Hematopoietic multipotent progenitor cell (in vitro differentiated cells): ENCODE results near the gene ARID4B. TPM values are rescaled to one million over a fixed set of nuclear protein-coding genes. Genes with fewer than 3 reads are reported as not detected.
"Not testable (repeated sequence)": the region's sequence is repeated elsewhere in the genome, so short reads cannot be mapped to it uniquely, and the experiment has no call there.

Experiments
- DNase-seq, 3 donors: peaks; one replicate each; pipeline ENCODE4 v3.0.0-alpha.2; 2011 to 2015; ENCODE audit warnings: low read depth in 2 of 3, low spot score in 2 of 3
- total RNA-seq: library from RNA; depleted of rRNA; stranded (reverse); fragments of >200 nt; gene quantifications from one replicate; pipeline ENCODE4 v1.2.3, GENCODE V29; 2012

Gene ARID4B, protein sequence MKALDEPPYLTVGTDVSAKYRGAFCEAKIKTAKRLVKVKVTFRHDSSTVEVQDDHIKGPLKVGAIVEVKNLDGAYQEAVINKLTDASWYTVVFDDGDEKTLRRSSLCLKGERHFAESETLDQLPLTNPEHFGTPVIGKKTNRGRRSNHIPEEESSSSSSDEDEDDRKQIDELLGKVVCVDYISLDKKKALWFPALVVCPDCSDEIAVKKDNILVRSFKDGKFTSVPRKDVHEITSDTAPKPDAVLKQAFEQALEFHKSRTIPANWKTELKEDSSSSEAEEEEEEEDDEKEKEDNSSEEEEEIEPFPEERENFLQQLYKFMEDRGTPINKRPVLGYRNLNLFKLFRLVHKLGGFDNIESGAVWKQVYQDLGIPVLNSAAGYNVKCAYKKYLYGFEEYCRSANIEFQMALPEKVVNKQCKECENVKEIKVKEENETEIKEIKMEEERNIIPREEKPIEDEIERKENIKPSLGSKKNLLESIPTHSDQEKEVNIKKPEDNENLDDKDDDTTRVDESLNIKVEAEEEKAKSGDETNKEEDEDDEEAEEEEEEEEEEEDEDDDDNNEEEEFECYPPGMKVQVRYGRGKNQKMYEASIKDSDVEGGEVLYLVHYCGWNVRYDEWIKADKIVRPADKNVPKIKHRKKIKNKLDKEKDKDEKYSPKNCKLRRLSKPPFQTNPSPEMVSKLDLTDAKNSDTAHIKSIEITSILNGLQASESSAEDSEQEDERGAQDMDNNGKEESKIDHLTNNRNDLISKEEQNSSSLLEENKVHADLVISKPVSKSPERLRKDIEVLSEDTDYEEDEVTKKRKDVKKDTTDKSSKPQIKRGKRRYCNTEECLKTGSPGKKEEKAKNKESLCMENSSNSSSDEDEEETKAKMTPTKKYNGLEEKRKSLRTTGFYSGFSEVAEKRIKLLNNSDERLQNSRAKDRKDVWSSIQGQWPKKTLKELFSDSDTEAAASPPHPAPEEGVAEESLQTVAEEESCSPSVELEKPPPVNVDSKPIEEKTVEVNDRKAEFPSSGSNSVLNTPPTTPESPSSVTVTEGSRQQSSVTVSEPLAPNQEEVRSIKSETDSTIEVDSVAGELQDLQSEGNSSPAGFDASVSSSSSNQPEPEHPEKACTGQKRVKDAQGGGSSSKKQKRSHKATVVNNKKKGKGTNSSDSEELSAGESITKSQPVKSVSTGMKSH (N-terminal part only)
- 24.5 TPM for total RNA-seq

DNA sequence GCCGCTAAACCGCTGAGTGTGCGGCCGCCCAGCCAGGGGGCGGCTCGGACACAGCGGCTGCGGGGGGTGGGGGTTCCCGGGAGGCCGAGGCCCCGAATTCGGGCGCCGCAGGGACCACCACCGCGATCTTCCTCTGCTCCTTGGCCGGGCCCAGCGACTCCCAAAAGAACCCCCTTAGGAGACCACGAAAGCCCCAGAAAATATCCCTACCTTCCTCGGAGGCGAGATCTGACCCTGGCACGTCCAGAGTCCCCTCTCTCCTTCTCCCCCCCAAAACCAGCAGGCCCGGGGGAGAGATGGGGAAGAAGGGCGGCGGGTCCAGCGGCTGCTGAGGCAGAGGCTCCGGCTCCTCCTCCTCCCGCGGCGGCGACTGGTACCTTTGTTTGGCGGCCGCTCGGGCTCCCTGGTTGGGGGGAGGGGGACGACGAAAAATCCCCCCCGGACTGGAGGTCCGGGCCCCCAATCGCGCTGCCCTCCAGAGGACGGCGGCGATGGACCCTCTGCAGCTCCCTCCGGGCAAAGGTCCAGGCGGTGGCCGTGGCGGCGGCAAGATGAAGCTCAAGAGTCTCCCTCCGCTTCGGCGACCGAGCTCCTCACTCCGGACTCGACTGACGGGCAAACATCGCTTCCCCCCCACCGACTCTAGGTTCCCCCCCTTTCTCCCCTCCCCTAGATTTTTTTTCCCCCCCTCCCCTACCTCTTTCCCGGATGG lies at the start of gene ARID4B:
Gene ARID4B (minus strand): TSS at position 621 of the 712 bp plus-strand sequence. CDS start 1,260 bp downstream, outside the sequence.
- peak in 1 of 3 donors; percentile 11 for DNase-seq

DNA sequence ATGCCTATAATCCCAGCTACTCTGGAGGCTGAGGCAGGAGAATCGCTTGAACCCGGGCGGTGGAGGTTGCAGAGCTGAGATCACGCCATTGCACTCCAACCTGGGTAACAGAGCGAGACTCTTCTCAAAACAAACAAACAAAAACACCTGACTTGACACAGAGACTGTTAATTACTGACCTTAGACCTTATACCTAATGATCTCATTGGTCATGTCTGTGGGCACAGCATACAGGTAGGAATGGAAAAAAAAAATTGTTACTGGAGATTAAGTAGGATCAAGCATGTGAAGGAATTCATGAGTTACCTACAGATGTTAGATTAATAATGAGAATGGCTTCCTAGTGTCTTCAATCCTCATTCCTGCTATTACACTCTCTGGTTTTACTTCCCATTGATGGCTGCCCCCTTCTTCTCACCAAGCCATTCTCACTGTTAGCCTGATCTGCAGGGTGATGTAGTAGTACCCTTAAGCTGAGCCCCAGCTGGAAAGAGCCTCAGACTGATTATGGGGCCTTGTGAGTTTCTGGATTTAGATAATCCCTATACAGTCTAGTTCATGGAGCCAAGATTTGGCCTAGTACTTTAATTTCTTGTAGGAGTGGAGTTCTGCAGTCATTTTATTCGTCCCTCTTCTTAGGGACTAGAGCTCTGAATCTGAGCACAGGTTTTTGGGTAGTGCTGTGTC lies 48.1 kb upstream of the ARID4B start:
- no peak for DNase-seq

DNA sequence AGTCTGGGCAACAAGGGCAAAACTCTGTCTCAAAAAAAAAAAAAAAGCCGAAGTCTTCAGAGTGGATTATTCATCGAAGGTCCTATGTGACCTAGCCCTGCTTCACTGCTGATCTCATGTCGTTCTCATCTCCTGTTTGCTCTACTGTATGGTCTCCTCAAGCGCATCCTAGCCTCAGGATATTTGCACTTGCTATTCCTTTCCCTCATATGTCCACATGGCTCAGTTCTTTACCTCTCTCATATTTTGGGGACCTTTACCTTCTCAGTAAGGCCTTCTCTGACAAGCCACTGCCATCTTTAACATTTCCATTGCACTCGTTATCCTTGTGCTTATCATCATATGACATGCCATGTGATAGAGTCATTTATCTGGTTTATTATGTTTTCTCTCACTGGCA lies 41.8 kb upstream of the ARID4B start:
- DNase-seq, result no peak

DNA sequence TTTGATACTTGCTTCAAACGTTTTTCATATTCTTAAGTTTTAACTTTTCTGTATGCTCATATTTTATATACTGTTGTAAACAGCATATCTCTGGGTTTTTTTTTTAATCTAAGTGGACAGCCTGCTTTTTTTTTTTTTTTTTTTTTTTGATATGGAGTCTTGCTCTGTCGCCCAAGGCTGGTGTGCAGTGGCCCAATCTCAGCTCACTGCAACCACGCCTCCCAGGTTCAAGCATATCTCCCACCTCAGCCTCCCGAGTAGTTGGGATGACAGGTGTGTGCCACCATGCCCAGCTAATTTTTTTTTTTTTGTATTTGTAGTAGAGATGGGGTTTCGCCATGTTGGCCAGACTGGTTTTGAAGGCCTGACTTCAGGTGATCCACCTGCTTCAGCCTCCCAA lies 40.4 kb upstream of the ARID4B start:
- no peak for DNase-seq

DNA sequence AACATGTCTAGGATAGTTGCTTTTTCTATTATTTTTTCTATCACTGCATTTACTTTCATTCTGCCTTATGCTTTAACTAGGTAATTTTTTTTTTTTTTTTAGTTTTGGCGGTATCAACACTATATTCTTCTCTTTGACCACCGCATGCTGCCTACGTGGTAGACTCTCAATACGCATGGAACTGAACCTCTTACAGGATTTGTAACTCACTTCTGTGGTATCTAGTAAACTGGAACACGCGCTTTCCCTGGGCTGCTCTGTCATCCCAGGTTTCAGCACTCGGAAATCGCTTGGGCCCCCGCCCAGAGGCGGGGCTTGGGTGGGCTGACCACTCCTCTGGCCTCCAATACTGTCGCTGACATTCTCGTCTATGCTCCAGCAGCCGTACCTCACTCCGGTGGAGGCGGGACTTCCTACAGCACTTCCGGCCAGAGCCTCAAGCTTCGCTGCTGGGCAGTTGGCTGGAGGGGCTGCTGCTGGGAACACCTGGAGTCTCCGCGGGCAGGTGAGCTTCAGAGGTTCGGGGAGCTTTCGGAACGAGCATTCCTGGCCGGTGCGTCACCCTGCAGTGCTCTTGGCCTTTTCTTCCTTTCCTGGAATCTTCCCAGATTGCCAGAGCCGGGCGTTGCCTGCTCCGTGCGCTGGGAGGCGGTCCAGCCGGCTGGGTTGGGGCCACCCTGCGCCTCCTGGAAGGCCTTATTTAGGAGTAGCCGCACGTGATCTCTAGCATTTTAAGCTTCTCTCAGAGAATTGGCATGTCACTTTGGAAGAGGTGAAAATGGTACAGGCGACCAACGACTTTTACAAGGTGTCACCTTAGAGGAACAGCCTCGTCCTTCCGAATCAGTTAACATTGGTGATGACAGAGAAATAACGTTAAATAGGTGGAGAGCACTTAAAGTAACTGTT lies 39.3 kb upstream of the ARID4B start, which contains the start of gene TBCE:
Gene TBCE (plus strand): TSS at position 428 of the 909 bp plus-strand sequence. CDS start 12,623 bp downstream, outside the sequence.
- peak; percentile 44 to 94 (median 89) for DNase-seq

DNA sequence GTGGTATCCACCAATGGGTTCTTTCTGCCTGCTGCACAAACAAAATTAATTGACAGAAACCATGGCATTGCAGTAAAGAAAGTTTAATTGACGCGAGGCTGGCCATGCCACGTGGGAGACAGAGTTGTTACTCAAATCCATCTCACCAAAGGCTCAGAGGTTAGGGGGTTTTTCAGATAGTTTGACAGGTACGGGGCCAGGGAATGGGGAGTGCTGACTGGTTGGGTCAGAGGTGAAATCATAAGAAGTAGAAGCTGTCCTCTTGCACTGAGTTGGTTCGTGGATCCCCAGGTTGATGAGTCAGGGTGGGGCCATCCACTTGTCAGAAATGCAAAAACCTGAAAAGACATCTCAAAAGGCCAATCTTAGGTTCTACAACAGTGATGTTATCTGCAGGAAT lies 38.3 kb upstream of the ARID4B start:
- DNase-seq, result no peak

DNA sequence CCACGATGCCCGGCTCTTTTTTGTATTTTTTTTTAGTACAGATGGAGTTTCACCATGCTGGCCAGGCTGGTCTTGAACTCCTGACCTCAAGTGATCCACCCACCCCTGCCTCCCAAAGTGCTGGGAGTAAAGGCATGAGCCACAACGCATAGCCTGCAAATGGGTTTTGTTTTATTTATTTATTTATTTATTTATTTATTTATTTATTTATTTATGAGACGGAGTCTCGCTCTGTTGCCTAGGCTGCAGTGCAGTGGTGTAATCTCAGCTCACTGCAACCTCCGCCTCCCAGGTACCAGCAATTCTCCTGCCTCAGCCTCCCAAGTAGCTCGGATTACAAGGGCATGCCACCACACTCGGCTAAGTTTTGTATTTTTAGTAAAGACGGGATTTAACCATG lies 36.2 kb upstream of the ARID4B start:
- not testable (repeated sequence) for DNase-seq

DNA sequence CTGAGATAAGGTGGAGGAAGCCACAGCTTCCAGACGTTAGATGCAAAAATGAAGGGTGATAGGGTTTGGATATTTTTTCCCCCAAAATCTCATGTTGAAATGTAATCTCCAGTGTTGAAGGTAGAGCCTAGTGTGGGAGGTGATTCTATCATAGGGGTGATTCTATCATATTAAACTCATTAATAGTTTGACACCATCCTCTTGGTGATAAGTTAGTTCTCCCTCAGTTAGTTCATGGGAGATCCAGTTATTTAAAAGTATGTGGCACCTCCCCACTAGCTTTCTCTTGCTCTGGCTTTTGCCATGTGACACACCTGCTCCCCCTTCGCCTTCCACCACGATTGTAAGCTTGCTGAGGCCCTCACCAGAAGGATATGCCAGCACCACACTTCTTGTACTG lies 30.9 kb upstream of the ARID4B start:
- DNase-seq, result no peak

DNA sequence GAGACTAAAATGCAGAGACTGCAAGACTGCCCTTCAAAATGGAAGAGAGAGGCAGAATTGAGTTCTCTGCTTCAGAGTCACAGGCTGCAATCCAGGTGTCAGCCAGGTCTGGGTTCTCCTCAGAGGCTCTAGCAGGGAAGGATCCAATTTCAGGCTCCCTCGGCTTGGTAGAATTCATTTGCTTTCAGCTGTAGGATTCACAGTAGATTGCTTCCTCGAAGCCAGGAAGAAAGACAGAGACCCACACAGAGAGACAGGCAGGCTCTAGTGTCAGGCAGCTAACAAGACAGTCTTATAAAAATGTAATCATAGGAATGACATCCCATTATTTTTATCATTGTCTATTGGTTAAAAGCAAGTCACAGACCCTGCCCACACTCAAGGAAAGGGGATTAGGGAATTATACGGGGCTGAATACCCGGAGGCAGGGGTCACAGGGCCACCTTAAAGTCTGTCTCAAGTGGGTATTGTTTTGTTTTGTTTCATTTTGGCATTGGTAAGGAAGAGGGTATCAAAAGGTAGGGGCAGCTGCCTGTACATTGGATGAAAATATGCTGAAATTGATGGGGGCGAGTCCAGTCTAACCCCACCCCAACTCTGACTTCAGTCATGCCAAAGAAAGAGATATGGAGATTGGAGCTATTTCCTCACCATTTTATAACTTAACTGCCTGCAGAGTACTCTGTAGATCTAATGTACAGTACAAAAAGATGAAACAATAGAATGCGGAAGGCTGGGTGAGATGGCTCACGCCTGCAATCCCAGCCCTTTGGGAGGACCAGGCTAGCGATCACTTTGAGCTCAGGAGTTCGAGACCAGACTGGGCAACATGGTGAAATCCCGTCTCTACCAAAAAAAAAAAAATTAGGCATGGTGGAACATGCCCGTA lies 29.8 kb upstream of the ARID4B start:
- DNase-seq, result no peak

DNA sequence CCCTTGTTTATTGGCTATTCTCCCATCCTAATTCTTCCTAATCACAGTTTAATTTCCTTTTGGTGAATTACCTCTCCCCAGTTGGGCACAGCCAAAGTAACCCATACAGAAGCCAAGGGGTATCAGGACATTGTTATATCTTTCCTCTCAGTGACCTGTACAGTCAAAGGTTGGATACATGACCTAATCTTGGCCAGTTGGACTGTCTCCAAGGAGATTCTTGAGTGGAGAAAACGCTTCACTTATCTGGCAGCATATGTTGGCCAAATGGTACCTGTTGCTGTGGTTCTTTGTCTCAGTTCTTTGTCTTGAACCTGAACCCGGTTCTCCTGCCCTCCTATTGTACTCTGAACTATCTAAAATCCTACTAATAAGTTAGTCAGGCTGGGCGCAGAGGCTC lies 23.9 kb upstream of the ARID4B start:
- no peak for DNase-seq

DNA sequence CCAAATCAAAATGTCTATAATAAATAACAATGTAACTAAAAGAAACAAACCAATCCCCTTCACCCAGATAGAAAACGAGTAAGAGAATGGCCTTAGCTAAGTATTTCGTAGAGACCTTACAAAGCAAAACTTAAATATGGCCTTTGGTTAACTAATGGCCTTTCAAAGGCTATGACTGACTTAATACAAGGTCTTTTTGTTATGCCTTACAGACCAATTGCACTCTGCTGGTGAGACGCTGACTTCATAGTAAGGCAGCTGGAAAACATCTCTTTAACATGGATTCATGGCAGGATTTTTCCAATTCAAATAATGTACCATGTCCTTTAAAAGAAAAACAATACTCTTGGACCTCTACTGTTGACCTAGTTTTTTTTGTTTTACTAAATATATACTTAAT lies 23.5 kb upstream of the ARID4B start:
- no peak for DNase-seq

DNA sequence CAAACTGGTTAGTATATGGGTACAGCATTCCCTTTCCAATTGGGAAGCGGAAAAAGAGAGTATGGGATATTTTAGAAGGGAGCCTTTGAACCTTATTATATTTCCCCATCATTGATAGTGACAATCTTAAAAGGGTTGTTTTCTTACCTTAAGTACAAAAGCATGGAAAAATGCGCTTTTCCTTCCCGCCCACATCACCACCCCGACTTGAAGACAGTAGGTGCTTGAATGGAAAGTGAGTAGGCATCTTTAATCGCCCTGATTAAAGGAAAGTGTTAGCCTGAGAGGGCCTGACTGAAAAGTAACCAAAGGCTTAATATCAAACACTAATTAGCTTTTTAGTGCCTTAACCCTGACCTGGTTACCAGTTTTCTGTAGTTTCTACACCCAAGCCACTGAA lies 15.7 kb upstream of the ARID4B start:
- no peak for DNase-seq

DNA sequence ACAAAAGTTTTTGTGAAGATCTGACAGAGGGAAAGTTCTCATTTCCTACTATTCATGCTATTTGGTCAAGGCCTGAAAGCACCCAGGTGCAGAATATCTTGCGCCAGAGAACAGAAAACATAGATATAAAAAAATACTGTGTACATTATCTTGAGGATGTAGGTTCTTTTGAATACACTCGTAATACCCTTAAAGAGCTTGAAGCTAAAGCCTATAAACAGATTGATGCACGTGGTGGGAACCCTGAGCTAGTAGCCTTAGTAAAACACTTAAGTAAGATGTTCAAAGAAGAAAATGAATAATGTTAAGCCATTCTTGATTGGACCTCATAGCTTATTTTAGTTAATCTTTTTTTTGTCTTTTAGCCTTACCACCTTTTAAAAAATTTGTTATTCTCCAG lies 14.5 kb upstream of the ARID4B start:
- no peak for DNase-seq

DNA sequence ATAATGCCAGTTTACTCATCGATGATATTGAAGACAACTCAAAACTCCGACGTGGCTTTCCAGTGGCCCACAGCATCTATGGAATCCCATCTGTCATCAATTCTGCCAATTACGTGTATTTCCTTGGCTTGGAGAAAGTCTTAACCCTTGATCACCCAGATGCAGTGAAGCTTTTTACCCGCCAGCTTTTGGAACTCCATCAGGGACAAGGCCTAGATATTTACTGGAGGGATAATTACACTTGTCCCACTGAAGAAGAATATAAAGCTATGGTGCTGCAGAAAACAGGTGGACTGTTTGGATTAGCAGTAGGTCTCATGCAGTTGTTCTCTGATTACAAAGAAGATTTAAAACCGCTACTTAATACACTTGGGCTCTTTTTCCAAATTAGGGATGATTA lies 14.1 kb upstream of the ARID4B start:
- DNase-seq, result no peak

DNA sequence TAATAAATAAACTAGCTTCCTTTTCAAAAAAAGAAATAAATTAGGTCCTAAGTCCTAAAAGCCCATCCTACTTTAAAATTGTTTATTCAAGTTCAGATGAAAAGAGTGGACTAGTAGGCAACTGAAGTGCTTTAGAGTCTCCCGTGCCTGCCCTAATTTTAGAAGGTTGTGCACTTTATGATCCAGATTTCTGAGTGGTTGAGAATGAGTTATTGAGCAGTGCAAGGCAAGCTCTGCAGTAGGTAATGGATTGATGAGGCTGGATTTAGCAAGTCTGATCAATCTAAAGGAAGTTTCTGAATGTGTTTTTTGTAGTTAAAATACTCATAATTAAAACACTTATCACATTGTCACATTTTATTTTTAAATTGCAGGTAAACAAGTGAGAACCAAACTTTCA lies 13.4 kb upstream of the ARID4B start:
- DNase-seq, result no peak

DNA sequence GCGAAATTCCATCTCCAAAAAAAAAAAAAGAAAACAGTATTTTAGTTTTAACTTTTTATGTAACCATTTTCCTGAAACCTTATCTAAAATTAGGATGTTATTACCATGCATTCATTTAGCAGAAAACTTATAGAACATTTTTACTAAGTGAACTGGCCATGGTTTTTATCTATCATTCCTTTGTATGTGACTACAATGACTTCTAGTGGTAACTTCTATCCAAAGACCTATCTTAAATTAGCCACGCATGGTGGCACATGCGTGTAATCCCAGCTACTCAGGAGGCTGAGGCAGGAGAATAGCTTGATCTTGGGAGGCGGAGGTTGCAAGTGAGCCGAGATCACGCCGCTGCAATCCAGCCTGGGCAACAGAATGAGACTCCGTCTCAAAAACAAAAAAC lies 11.8 kb upstream of the ARID4B start:
- DNase-seq, result peak in 1 of 3 donors; percentile 41

DNA sequence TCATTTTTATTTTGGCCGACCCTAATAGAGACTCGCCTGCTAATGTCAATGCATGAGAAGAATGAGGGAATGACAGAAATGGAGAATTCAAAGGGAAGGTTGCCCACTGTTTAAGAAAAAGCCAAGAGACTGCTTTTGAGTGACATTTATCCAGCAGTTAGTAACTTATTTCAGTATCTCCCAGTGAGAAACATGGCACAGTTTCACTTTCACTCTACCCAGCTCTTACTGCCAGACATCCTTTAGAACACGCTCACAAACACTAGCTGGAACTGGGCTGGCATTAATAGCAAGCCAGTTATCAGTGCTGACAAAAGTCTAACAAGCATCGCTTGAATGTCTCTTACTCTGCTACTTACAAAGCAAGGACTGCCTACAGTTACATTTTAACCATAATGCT lies 8.9 kb upstream of the ARID4B start:
- peak in 2 of 3 donors; percentile 59 to 71 for DNase-seq

DNA sequence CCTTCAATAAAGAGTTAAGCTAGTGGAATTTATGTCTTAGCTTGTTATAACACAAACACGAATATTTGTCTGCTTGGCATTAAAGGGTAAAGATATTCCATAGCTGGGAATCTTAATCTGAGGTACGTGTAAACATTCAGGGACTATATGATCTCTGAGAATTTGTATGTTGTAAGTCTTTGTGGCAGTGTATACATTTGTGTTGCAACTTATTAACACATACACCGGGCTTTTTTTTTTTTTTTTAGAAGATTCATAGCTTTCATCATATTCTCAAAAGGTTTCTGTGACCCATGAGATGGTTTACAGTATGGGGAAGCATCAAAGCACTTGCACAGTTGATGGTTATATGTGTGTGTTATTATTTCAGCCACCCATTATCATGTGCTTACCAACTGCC lies 3.4 kb upstream of the ARID4B start:
- DNase-seq, result no peak
